Muscle layer of duodenum (tissue), 2 donors: ENCODE results near the gene TRIM10.

ENCODE experiments used
- H3K27ac ChIP-seq: one replicate; pipeline ENCODE4 v1.7.0; 2013; ENCODE audit warnings: mild to moderate bottlenecking, low read length
- H3K27me3 ChIP-seq: one replicate; pipeline ENCODE4 v1.7.0; 2013; ENCODE audit warnings: low read depth, mild to moderate bottlenecking, control low read depth, low read length
- H3K36me3 ChIP-seq, 2 donors: one replicate each; pipeline ENCODE4 v1.7.0; 2013; ENCODE audit warnings: low read length in 2 of 2, control low read depth in 1 of 2, mild to moderate bottlenecking in 1 of 2; ENCODE audit not compliant: insufficient read depth in 2 of 2, control insufficient read depth in 1 of 2
- H3K4me1 ChIP-seq, 2 donors: one replicate each; pipeline ENCODE4 v1.7.0; 2013; ENCODE audit warnings: low read length in 2 of 2, mild to moderate bottlenecking in 2 of 2, control low read depth in 1 of 2, moderate library complexity in 1 of 2; ENCODE audit not compliant: insufficient read depth in 2 of 2, control insufficient read depth in 1 of 2
- H3K4me3 ChIP-seq, 2 donors: one replicate each; pipeline ENCODE4 v1.7.0; 2013; ENCODE audit warnings: low read length in 2 of 2, low read depth in 1 of 2, mild to moderate bottlenecking in 1 of 2
- H3K9me3 ChIP-seq, 2 donors: one replicate each; pipeline ENCODE4 v1.7.0; 2013; ENCODE audit warnings: low read length in 2 of 2, control low read depth in 1 of 2, mild to moderate bottlenecking in 1 of 2; ENCODE audit not compliant: control insufficient read depth in 1 of 2
- donor health status: healthy.

TRIM10 gene

DNA sequence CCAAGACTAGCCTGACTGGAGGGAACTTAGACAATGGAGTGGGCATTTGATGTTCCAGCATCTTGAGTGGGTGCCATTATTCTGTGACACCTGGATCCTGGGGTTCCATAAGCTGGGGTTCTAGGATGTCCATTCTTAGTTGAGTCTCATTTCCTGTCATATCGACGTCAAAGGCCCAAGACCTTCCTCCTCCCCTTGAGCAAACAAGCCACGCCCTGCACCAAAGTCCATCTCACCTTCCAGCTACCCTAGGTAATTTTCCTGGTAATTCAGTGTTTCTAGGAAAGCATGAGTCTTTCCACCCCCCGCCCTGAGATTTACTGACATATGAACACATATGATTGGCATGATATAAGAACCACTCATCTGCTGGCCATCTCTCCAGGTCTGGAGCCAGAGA, 25.3 kb downstream of the TRIM10 start, which contains the start of gene TRIM40:
TRIM40 (plus strand) TSS at position 384 of the 400 bp plus-strand sequence. CDS start 897 bp downstream, outside the sequence.
- Histone ChIP-seq H3K27ac (peak within 1 kb of the TSS; percentile 48), H3K4me3 (no peak within 1 kb of the TSS), H3K27me3 (peaks cover 12% of the 10 kb centered on the region), H3K36me3 (no peaks in the 10 kb centered on the region), H3K4me1 (no peaks in the 10 kb centered on the region), H3K9me3 (no peaks in the 10 kb centered on the region)

DNA sequence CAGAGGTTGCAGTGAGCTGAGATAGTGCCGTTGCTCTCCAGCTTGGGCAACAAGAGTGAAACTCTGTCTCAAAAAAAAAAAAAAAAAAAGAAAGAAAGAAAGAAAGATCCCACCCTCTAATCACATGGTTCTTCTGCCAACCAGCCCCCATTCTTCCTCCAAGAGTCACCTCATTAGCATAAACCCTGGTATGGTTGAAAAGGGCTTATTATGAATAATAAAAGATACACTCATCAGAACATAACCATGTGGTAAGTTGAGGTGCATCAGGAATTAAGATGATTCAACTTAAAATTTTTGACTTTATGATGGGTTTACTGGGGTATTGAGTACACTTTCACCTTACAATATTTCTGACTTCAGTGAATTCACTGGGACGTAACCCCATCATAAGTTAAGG, 25.9 kb downstream of the TRIM10 start:
- H3K36me3 ChIP-seq, result no peaks in the 10 kb centered on the region
- peaks cover 13% of the 10 kb centered on the region for H3K27me3 ChIP-seq
- no peaks in the 10 kb centered on the region for H3K9me3 ChIP-seq
- H3K4me1 ChIP-seq, result peaks cover 0 to 4% of the 10 kb centered on the region in 2 donors
- H3K4me3 ChIP-seq, result no peak overlapping the region
- no peak overlapping the region for H3K27ac ChIP-seq

DNA sequence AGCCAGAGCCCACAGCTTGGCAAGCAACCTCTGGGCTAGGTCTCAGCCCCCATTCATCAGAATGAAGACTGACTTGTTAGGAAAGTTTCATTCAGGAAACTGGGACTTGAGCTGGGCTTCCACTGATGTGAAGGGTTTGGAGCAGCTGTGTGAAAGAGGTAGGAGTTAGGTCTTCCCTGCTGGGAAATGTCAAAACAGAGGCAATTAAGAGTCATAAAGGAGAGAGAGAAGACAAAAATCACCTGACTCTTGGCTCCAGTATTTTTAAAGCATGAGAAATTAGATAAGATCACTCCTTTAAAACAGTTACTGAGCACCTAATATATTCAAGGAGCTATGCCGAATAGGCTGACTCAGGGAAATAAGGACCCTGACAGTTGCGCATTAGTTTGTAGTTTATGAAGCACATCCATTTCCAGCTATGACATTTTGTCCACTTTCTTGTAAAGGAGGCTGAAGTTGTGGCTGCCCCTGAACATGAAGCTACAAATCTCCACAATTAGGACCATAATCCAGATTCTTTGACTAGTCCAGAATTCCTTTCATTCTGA, 29.0 kb downstream of the TRIM10 start:
- Histone ChIP-seq H3K27ac (no peak overlapping the region), H3K36me3 (no peaks in the 10 kb centered on the region), H3K4me1 (peaks cover 4 to 9% of the 10 kb centered on the region in 2 donors), H3K4me3 (no peak overlapping the region), H3K9me3 (no peaks in the 10 kb centered on the region), H3K27me3 (peaks cover 40% of the 10 kb centered on the region)

DNA sequence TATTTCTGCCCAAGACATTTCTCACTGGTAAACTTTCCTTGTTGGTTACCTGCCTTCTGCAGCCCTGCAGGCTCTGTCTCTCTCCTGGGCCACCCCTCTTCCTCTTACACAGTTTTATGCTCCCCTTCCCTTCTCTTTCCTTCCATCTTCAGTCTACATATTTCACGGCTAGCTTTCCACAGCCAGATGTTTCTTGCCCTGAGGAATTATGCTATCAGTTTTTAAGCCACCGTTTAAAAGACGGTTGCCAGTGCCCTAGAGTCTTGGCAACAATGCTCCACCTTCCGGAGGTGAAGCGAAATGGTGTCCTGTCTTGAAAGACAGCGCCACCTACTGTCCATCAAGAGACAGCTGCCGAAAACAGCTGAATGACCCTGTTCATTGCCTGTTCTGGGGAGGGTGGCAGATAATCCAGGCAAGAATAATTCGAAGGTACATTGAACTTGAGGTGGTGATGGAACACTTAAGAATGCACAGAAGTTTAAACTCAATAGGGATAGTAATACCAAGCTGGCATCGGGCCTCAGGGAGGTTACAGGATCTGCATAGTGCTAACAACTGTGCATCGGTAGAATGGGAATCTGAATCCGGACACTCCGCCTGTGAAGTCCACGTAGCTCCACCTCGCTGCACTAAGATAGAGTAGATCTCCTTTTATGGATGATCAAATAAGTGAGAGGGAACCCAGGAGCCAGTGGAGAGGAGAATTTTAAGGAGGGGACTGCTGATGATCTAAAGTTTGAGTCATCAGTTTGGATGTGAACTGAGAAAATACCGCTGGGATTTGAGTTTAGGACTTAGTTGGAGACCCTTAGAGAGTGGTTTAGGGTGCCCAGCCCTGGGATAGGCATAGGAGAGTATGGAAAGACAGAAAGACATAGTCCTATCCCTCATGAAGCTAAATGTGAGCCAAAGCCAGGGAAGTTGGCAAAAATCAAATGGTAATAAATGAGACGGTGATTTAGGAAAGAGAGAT, 29.8 kb downstream of the TRIM10 start:
- no peaks in the 10 kb centered on the region for H3K36me3 ChIP-seq
- no peak overlapping the region for H3K27ac ChIP-seq
- no peaks in the 10 kb centered on the region for H3K9me3 ChIP-seq
- peaks cover 46% of the 10 kb centered on the region for H3K27me3 ChIP-seq
- H3K4me3 ChIP-seq, result no peak overlapping the region
- peaks cover 4 to 10% of the 10 kb centered on the region in 2 donors for H3K4me1 ChIP-seq

DNA sequence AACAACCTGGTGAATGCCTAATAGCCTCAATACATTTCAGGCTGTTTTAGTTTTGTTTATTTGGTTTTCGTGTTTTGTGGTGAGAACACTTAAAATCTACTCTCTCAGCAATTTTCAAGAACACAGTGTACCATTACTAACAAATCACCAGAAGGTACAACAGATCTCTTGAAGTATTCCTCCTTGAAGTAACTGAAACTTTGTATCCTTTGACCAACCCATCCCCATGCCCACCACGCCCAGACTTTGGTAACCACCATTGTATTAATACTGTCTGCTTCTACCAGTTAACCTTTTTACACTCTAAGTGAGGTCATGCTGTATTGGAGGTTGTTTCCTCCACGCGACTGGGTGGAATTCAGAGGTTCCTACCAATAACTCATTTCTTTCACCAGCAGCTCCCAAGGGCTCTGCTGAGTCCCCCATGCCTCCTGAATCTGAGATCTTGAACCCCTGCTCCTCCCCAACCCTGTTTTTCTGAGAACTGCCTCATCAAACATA, 30.8 kb downstream of the TRIM10 start:
- Histone ChIP-seq H3K4me1 (peaks cover 4 to 10% of the 10 kb centered on the region in 2 donors), H3K9me3 (no peaks in the 10 kb centered on the region), H3K4me3 (no peak overlapping the region), H3K27me3 (peaks cover 46% of the 10 kb centered on the region), H3K27ac (no peak overlapping the region), H3K36me3 (no peaks in the 10 kb centered on the region)

DNA sequence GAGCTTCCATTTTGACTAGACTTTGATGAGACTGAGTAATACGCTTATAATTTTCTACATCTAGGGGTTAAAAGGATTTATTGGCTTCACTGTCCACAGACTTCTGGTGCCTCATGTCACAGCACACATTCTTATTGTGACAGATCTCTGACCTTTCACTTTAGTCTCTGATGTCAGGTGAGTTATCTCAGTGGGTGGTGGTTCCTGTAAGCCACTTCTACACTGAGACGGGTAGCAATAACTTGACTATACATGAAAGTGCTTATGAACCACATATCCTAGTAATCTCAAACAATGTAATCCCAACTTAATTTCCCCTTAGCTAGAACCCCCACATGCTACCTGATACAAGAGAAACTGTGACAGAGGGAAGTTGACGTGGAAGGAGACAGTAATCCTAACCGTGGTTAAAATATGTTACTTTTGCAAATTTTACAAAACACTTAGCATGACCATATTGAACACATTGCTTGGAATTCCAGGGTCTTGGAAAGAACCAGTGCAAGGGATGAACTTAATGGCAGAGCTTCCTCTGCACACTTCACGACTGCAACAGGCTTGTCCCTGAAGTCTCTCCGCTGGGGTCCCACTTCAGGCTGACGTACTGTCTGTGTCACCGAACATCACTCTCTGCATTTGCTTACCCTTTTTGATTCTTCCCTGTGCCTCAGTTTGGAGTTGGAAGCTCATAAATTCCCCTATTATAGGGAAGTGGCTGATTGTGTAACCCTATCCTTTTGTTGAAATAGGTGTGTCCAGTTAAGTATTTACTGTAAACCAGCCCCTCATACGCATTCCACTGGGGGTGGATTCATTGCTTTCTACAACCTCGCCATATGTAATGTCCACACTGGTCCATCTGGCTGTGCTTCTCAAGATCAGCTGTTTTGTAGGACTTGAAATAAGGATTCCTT, 31.5 kb downstream of the TRIM10 start:
- Histone ChIP-seq H3K36me3 (no peaks in the 10 kb centered on the region), H3K27ac (no peak overlapping the region), H3K4me1 (peaks cover 4 to 10% of the 10 kb centered on the region in 2 donors), H3K4me3 (no peak overlapping the region), H3K27me3 (peaks cover 42% of the 10 kb centered on the region), H3K9me3 (no peaks in the 10 kb centered on the region)

DNA sequence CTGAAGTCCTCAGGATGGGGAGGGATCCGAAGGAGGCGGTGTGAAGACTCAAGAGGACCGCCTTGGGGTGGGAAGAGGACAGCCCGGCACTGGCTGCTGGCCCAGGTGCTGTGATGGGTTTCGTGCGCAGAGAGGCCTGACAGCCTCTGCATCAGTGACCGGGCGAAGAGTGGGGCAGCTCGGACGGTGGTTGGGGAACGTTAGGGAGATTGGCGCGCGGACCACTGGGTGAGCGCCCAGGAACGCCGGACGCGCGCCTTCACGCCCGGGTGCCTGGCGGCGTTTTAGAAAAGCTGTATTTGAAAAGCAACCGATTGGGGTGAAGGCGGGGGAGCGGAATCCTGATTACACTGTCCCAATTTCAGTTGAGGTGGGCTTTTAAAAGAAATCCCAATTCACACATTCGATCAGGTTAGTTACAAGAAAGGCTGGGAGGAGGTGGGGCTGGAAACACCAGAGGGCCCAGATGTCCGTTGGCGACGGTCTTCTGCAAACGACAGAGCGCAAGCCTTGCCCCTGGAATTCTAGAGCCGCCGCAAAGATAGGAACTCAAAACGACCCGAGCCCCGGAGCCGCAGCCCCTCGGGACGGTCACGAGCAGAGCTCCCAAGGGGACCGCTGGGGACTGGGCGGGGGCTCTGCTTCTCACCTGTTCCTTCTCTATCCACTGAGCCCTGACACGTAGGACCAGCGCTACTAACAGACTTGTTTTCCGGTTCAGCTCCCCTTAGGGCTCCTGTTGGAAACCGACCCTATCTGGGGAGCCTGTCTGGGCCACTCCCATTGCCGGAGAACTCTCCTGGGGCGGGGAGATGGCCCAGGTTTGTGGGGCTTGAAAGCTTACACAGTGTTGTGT, 33.5 kb downstream of the TRIM10 start:
- Histone ChIP-seq H3K27ac (no peak overlapping the region), H3K36me3 (no peaks in the 10 kb centered on the region), H3K27me3 (peaks cover 40% of the 10 kb centered on the region), H3K9me3 (no peaks in the 10 kb centered on the region), H3K4me1 (peaks cover 4 to 10% of the 10 kb centered on the region in 2 donors), H3K4me3 (peak overlapping the region in 1 of 2 donors; percentile 30)

DNA sequence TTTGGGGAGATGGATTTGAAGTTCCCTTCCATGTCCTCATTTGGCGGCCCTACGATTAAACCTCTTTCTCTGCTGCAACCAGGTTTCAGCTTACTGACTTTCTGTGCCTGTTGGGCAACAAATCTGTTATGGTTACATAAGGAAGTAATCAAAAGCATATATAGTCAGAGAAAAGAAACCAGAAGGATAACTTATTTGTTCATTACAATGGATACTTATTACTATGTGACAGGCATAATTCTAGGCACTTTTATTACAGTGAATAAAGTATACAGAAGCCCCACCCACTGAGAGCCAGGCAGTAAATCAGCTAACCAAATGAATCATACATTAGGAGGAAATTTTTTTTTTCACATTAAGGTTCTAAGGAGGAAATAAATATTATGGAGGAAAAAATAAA, 38.5 kb downstream of the TRIM10 start:
- Histone ChIP-seq H3K4me1 (peaks cover 0 to 6% of the 10 kb centered on the region in 2 donors), H3K27ac (peak overlapping the region; percentile 51)

DNA sequence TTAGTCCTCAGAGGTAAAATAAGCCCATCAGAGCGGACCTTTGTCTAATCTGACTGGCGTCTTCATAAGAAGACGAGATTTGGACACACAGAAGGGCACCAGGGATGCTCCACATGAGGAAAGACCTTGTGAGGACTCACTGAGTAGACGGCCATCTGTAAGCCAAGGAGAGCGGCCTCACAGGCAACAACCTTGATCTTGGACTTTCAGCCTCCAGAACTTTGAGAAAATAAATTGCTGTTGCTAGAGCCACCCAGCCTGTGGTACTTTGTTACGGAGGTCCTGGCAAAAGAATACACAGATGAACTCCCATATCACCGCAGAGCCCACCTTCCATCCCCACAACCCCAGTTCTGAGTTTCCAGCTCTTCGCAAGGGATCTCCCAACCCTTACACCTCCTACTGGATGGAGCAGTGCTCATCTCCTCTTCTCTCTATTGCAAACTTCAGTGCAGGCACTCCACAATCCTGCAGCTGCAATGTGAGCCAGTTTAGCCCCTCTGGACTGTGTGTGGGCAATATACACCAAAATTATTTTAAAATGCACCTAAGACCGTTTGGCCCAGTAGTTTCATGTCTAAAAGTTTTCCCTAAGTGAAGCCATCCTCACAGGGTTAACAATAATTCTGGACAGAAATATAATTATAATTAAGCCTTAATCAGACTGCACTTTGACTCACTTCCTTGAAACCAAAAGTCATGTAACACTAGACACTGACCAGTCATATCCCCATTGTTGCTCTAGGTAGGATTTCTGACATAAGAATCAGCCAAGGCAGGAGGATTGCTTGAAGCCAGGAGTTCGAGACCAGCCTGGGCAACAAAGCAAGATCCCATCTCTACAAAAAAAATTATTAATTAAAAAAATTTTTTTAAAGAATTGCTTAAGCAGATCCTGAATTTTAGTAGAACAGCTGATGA, 39.3 kb downstream of the TRIM10 start:
- Histone ChIP-seq H3K27ac (no peak overlapping the region), H3K4me1 (no peaks in the 10 kb centered on the region), H3K36me3 (no peaks in the 10 kb centered on the region), H3K27me3 (peaks cover 2% of the 10 kb centered on the region), H3K4me3 (no peak overlapping the region), H3K9me3 (no peaks in the 10 kb centered on the region)

More for the DNA sequence above, 38.5 kb downstream of the TRIM10 start:
- Histone ChIP-seq H3K27me3 (peaks cover 9% of the 10 kb centered on the region), H3K4me3 (no peak overlapping the region), H3K36me3 (no peaks in the 10 kb centered on the region), H3K9me3 (no peaks in the 10 kb centered on the region)
